Measurements from ENCODE around the gene NAV2. TPM values are rescaled to one million over a fixed set of nuclear protein-coding genes. Genes with fewer than 3 reads are reported as not detected.
A peak's percentile ranks its signal among the peaks of the same experiment; 100 is the strongest.

The NAV2 gene
- total and polyA plus RNA-seq, 5 donors: 4.4 to 12.9 (median 8.6) TPM

- H3K9me3 ChIP-seq (ENCODE audit: control insufficient read depth, low read length): no peaks in the 10 kb centered on the region
- H3K27me3 ChIP-seq (ENCODE audit: control insufficient read depth, insufficient read depth): no peaks in the 10 kb centered on the region
- WGBS: 77% methylated on average over 3 of the region's 3 CpGs
- DNase-seq (no peak), ATAC-seq (no peak)
- H3K27ac ChIP-seq (ENCODE audit: low read length): no peak overlapping the region
- no peak overlapping the region for H3K4me3 ChIP-seq (ENCODE audit: low read length)
- intact Hi-C loops (cut with DNase I): no loop called here
- H3K4me1 ChIP-seq (ENCODE audit: control insufficient read depth, insufficient read depth, low read length): peaks cover 9% of the 10 kb centered on the region
Observed at GRCh38 chr11:19793326-19793725, 80.7 kb downstream of the NAV2 start.

- H3K27me3 ChIP-seq (ENCODE audit: control insufficient read depth, insufficient read depth): no peaks in the 10 kb centered on the region
- H3K9me3 ChIP-seq (ENCODE audit: control insufficient read depth, low read length): no peaks in the 10 kb centered on the region
- peaks cover 9% of the 10 kb centered on the region for H3K4me1 ChIP-seq (ENCODE audit: control insufficient read depth, insufficient read depth, low read length)
- WGBS: 90% methylated on average over 6 of the region's 6 CpGs
- no peak for ATAC-seq
- H3K4me3 ChIP-seq (ENCODE audit: low read length): no peak overlapping the region
- no peak for DNase-seq
- intact Hi-C loops (cut with DNase I): no loop called here
- no peak overlapping the region for H3K27ac ChIP-seq (ENCODE audit: low read length)
Observed at GRCh38 chr11:19794161-19794560, 81.5 kb downstream of the NAV2 start.

GRCh38 chr11:19795082-19795481 is 82.4 kb downstream of the NAV2 start:
- no peak for ATAC-seq

GRCh38 chr11:19800162-19800561 is 87.5 kb downstream of the NAV2 start:
- Histone ChIP-seq H3K4me1 (ENCODE audit: control insufficient read depth, insufficient read depth, low read length) (peaks cover 8% of the 10 kb centered on the region), H3K27ac (ENCODE audit: low read length) (no peak overlapping the region), H3K4me3 (ENCODE audit: low read length) (no peak overlapping the region), H3K27me3 (ENCODE audit: control insufficient read depth, insufficient read depth) (no peaks in the 10 kb centered on the region), H3K9me3 (ENCODE audit: control insufficient read depth, low read length) (no peaks in the 10 kb centered on the region)
- ATAC-seq (no peak), DNase-seq (no peak)
- intact Hi-C loops (cut with DNase I): loop anchor here in 1 of 4 donors (5.0 kb wide), 1 partner anchor 238 kb away; no protein-coding TSS in a partner anchor
- WGBS: 89% methylated on average over 2 of the region's 2 CpGs

More at GRCh38 chr11:19795082-19795481, 82.4 kb downstream of the NAV2 start:
- 93% methylated on average over 1 of the region's 1 CpG for WGBS
- H3K27ac ChIP-seq (ENCODE audit: low read length): no peak overlapping the region
- intact Hi-C loops (cut with DNase I): no loop called here
- no peaks in the 10 kb centered on the region for H3K27me3 ChIP-seq (ENCODE audit: control insufficient read depth, insufficient read depth)
- H3K9me3 ChIP-seq (ENCODE audit: control insufficient read depth, low read length): no peaks in the 10 kb centered on the region
- DNase-seq: no peak
- no peak overlapping the region for H3K4me3 ChIP-seq (ENCODE audit: low read length)
- peaks cover 10% of the 10 kb centered on the region for H3K4me1 ChIP-seq (ENCODE audit: control insufficient read depth, insufficient read depth, low read length)

- Histone ChIP-seq H3K27ac (ENCODE audit: low read length) (no peak overlapping the region), H3K9me3 (ENCODE audit: control insufficient read depth, low read length) (no peaks in the 10 kb centered on the region), H3K27me3 (ENCODE audit: control insufficient read depth, insufficient read depth) (no peaks in the 10 kb centered on the region), H3K4me1 (ENCODE audit: control insufficient read depth, insufficient read depth, low read length) (peaks cover 8% of the 10 kb centered on the region), H3K4me3 (ENCODE audit: low read length) (no peak overlapping the region)
- WGBS: 68% methylated on average over 4 of the region's 4 CpGs
- intact Hi-C loops (cut with DNase I): loop anchor here in 1 of 4 donors (5.0 kb wide), 1 partner anchor 239 kb away; no protein-coding TSS in a partner anchor
- no peak for DNase-seq
- ATAC-seq: peak; percentile 15 to 22
Observed at GRCh38 chr11:19800714-19801519, 88.3 kb downstream of the NAV2 start.

GRCh38 chr11:19802773-19803293 is 90.2 kb downstream of the NAV2 start:
- 65% methylated on average over 4 of the region's 4 CpGs for WGBS
- DNase-seq: no peak
- Histone ChIP-seq H3K9me3 (ENCODE audit: control insufficient read depth, low read length) (no peaks in the 10 kb centered on the region), H3K4me1 (ENCODE audit: control insufficient read depth, insufficient read depth, low read length) (peaks cover 8% of the 10 kb centered on the region), H3K27me3 (ENCODE audit: control insufficient read depth, insufficient read depth) (no peaks in the 10 kb centered on the region), H3K4me3 (ENCODE audit: low read length) (no peak overlapping the region), H3K27ac (ENCODE audit: low read length) (no peak overlapping the region)
- ATAC-seq: no peak
- intact Hi-C loops (cut with DNase I): loop anchor here in 1 of 4 donors (5.0 kb wide), 1 partner anchor 241 kb away; no protein-coding TSS in a partner anchor

GRCh38 chr11:19803506-19803998 is 90.9 kb downstream of the NAV2 start:
- Histone ChIP-seq H3K9me3 (ENCODE audit: control insufficient read depth, low read length) (no peaks in the 10 kb centered on the region), H3K4me1 (ENCODE audit: control insufficient read depth, insufficient read depth, low read length) (peaks cover 8% of the 10 kb centered on the region), H3K4me3 (ENCODE audit: low read length) (no peak overlapping the region), H3K27ac (ENCODE audit: low read length) (no peak overlapping the region), H3K27me3 (ENCODE audit: control insufficient read depth, insufficient read depth) (no peaks in the 10 kb centered on the region)
- DNase-seq (no peak), ATAC-seq (no peak)
- intact Hi-C loops (cut with DNase I): loop anchor here in 1 of 4 donors (5.0 kb wide), 1 partner anchor 241 kb away; no protein-coding TSS in a partner anchor
- 83% methylated on average over 3 of the region's 3 CpGs for WGBS

GRCh38 chr11:19805376-19805775 is 92.7 kb downstream of the NAV2 start:
- Histone ChIP-seq H3K4me1 (ENCODE audit: control insufficient read depth, insufficient read depth, low read length) (peaks cover 6% of the 10 kb centered on the region), H3K9me3 (ENCODE audit: control insufficient read depth, low read length) (no peaks in the 10 kb centered on the region), H3K27me3 (ENCODE audit: control insufficient read depth, insufficient read depth) (no peaks in the 10 kb centered on the region), H3K27ac (ENCODE audit: low read length) (no peak overlapping the region), H3K4me3 (ENCODE audit: low read length) (no peak overlapping the region)
- DNase-seq: no peak
- intact Hi-C loops (cut with DNase I): no loop called here
- ATAC-seq: no peak
- 45% methylated on average over 5 of the region's 5 CpGs for WGBS

- no peak overlapping the region for H3K4me3 ChIP-seq (ENCODE audit: low read length)
- intact Hi-C loops (cut with DNase I): no loop called here
- ATAC-seq: no peak
- WGBS: 60% methylated on average over 2 of the region's 2 CpGs
- DNase-seq: no peak
- H3K9me3 ChIP-seq (ENCODE audit: control insufficient read depth, low read length): no peaks in the 10 kb centered on the region
- H3K27me3 ChIP-seq (ENCODE audit: control insufficient read depth, insufficient read depth): no peaks in the 10 kb centered on the region
- H3K4me1 ChIP-seq (ENCODE audit: control insufficient read depth, insufficient read depth, low read length): peaks cover 6% of the 10 kb centered on the region
- H3K27ac ChIP-seq (ENCODE audit: low read length): no peak overlapping the region
Observed at GRCh38 chr11:19805827-19806226, 93.2 kb downstream of the NAV2 start.

GRCh38 chr11:19806251-19806650 is 93.6 kb downstream of the NAV2 start:
- H3K27ac ChIP-seq (ENCODE audit: low read length): no peak overlapping the region
- ATAC-seq: no peak
- intact Hi-C loops (cut with DNase I): no loop called here

More at GRCh38 chr11:19806251-19806650, 93.6 kb downstream of the NAV2 start:
- Histone ChIP-seq H3K9me3 (ENCODE audit: control insufficient read depth, low read length) (no peaks in the 10 kb centered on the region), H3K27me3 (ENCODE audit: control insufficient read depth, insufficient read depth) (no peaks in the 10 kb centered on the region), H3K4me1 (ENCODE audit: control insufficient read depth, insufficient read depth, low read length) (peaks cover 3% of the 10 kb centered on the region), H3K4me3 (ENCODE audit: low read length) (no peak overlapping the region)
- DNase-seq: no peak
- WGBS: 70% methylated on average over 2 of the region's 2 CpGs
